Spinal cord (tissue), 10 donors: ENCODE measurements around the gene CENPC. TPM values are rescaled to one million over a fixed set of nuclear protein-coding genes. Genes with fewer than 3 reads are reported as not detected.

Experiments used
- DNase-seq, 6 donors: peaks; one replicate each; pipeline versions ENCODE4 v3.0.0 to v3.0.0-alpha.2; 2013 to 2015; ENCODE audit warnings: low spot score in 6 of 6, low read depth in 4 of 6
- H3K27ac ChIP-seq: one replicate; pipeline ENCODE4 v1.5.1; 2013; ENCODE audit warnings: low read depth, low read length, control low read depth
- H3K27me3 ChIP-seq: one replicate; pipeline ENCODE4 v1.6.1; 2013; ENCODE audit warnings: low read length; ENCODE audit not compliant: control insufficient read depth, insufficient read depth
- H3K36me3 ChIP-seq: one replicate; pipeline ENCODE4 v1.6.1; 2013; ENCODE audit warnings: low read length; ENCODE audit not compliant: control insufficient read depth, insufficient read depth
- H3K4me1 ChIP-seq: one replicate; pipeline ENCODE4 v1.6.1; 2013; ENCODE audit warnings: low read length; ENCODE audit not compliant: control insufficient read depth, insufficient read depth
- H3K4me3 ChIP-seq: one replicate; pipeline ENCODE4 v1.5.1; 2013; ENCODE audit warnings: low read depth, low read length, control low read depth
- H3K9me3 ChIP-seq: one replicate; pipeline ENCODE4 v1.6.1; 2013; ENCODE audit warnings: low read length; ENCODE audit not compliant: control insufficient read depth, insufficient read depth
- WGBS: methylation state at CpG from one replicate; pipeline ENCODE4 v1.1.5; 2013; ENCODE audit warnings: missing lambda C conversion rate; ENCODE audit not compliant: insufficient coverage; 5-methylcytosine and 5-hydroxymethylcytosine counted together
- polyA plus RNA-seq, 2 donors: library from polyadenylated mRNA; unstranded; fragments of 120-200 nt; gene quantifications; one replicate each; pipeline ENCODE4 v1.2.1, GENCODE V29; 2013; ENCODE audit not compliant: insufficient read length in 2 of 2
- total RNA-seq, 2 donors: library from RNA; depleted of rRNA in 1 of 2; stranded (reverse); fragments of 120-200 nt in 1 of 2; fragments of >200 nt in 1 of 2; gene quantifications; one replicate each; pipeline versions ENCODE4 v1.2.3 to v1.2.4, GENCODE V29; 2013 to 2014
- donor health status: healthy.

The CENPC gene
- total and polyA plus RNA-seq, 4 donors = 14.5 to 44.6 (median 25.0) TPM

DNA sequence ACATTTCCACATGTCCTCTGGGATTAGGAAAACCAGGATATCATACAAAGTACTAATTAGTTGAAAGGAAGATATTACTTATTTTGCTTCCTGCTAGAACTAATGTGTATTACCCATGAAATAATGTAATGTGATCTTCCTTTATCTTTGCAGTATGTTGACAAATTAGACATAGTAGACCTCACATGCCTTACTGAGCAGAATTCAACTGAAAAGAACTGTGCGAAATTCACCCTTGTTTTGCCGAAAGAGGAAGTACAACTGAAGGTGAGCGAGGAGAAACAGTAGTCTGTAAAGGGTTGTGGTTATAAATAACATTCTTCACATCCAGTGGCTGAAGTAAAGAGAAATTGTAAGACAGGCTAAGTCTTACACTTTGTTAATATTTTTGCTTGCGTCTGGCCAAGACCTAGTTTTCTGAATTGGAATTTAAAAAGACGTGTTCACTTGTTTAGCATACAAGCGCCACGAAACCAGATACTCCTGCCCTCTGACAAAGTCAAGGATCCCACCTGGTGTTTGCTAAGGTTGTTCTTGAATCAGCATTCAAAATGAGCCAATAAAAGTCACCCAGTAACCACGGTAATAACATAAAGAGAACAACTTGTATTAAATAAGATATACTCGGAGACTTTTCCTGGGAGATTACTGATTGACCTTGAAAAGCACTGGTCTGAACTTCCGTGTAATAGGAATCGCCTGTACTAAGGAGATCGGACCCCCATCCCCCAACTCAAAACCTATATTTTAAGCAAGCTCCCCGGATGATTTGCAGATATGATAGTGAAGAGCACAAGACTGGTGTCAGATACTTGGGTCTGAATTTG is 30.1 kb upstream of the CENPC start:
- no peaks in the 10 kb centered on the region for H3K36me3 ChIP-seq
- H3K4me1 ChIP-seq = no peaks in the 10 kb centered on the region
- no peaks in the 10 kb centered on the region for H3K27me3 ChIP-seq
- no peak overlapping the region for H3K4me3 ChIP-seq
- H3K27ac ChIP-seq = no peak overlapping the region
- no peak for DNase-seq
- no peaks in the 10 kb centered on the region for H3K9me3 ChIP-seq
- WGBS = no CpG with 5 or more reads among the region's 13 CpGs

DNA sequence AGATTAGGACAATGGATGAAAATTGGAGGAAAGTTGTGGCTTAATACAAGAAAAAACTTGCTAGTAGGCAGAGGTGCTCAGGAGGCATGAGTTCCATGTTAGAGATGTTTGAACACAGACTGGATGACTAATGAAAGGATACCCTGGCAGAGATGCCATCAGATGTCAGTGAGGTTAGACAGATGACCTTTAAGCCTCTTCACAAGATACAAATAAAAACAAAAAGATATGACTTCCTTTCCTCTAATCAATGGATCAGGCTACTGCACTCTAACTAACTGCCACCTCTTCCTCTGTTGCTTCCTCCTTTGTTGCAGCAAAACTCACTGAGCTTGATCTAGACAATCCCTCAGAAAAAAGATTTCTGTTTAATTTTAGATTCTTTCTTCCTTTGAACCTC is 27.9 kb upstream of the CENPC start:
- Histone ChIP-seq H3K4me3 (no peak overlapping the region), H3K4me1 (no peaks in the 10 kb centered on the region), H3K36me3 (no peaks in the 10 kb centered on the region), H3K27ac (no peak overlapping the region), H3K27me3 (no peaks in the 10 kb centered on the region), H3K9me3 (no peaks in the 10 kb centered on the region)
- DNase-seq = no peak

DNA sequence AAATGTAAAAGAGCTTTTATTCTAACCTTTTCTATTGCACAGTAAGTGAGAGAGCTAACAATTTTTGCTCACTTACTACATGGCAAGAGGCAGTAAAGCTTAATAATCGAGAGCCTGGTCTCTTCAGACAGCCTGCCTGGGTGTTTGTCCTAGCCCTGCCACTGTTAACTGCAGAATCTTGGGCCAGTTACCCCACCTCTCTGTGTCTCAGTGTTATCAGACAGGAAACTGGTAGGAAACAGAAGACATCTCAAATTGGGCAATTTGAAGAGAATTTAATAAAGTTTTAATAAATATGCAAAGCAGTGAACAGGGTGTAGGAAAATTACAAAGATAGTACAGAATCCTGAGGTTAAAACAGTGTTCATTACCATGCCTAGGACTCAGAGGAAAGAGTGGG is 26.7 kb upstream of the CENPC start:
- Histone ChIP-seq H3K36me3 (no peaks in the 10 kb centered on the region), H3K27me3 (no peaks in the 10 kb centered on the region), H3K27ac (no peak overlapping the region), H3K4me3 (no peak overlapping the region), H3K4me1 (no peaks in the 10 kb centered on the region), H3K9me3 (no peaks in the 10 kb centered on the region)
- DNase-seq = no peak
- 40% methylated on average over 1 of the region's 1 CpG for WGBS

GRCh38 chr4:67570537-67570936 is 25.2 kb upstream of the CENPC start:
- no peaks in the 10 kb centered on the region for H3K4me1 ChIP-seq
- no peak overlapping the region for H3K4me3 ChIP-seq
- 94% methylated on average over 1 of the region's 1 CpG for WGBS
- H3K27me3 ChIP-seq = no peaks in the 10 kb centered on the region
- H3K36me3 ChIP-seq = no peaks in the 10 kb centered on the region
- no peaks in the 10 kb centered on the region for H3K9me3 ChIP-seq
- no peak for DNase-seq
- H3K27ac ChIP-seq = no peak overlapping the region

- no peaks in the 10 kb centered on the region for H3K27me3 ChIP-seq
- H3K9me3 ChIP-seq = no peaks in the 10 kb centered on the region
- no CpG with 5 or more reads among the region's 2 CpGs for WGBS
- no peak overlapping the region for H3K4me3 ChIP-seq
- DNase-seq = no peak
- H3K36me3 ChIP-seq = no peaks in the 10 kb centered on the region
- H3K27ac ChIP-seq = no peak overlapping the region
- no peaks in the 10 kb centered on the region for H3K4me1 ChIP-seq
Measured at GRCh38 chr4:67568820-67569219, 23.5 kb upstream of the CENPC start.

DNA sequence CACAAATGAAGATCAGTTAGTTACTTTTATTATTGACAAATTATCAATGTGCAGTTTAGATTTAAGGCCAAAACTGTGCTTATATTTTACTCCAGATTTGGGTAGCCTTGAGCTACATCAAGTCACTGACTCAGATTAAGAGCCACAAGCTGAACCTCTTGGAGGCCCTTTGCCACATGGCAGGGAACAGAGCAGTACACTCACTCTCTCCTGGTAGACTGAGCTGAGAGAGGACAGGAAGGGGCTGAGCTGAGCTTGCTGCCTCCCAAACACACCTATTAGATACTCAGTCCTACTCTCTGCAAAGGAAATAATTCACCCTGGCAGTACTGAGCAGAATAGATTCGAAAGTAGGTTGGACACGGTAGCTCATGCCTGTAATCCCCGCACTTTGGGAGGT is 21.0 kb upstream of the CENPC start:
- no peaks in the 10 kb centered on the region for H3K4me1 ChIP-seq
- no peak for DNase-seq
- H3K36me3 ChIP-seq = no peaks in the 10 kb centered on the region
- H3K4me3 ChIP-seq = no peak overlapping the region
- H3K9me3 ChIP-seq = no peaks in the 10 kb centered on the region
- no peaks in the 10 kb centered on the region for H3K27me3 ChIP-seq
- WGBS = 93% methylated on average over 3 of the region's 3 CpGs
- no peak overlapping the region for H3K27ac ChIP-seq

DNA sequence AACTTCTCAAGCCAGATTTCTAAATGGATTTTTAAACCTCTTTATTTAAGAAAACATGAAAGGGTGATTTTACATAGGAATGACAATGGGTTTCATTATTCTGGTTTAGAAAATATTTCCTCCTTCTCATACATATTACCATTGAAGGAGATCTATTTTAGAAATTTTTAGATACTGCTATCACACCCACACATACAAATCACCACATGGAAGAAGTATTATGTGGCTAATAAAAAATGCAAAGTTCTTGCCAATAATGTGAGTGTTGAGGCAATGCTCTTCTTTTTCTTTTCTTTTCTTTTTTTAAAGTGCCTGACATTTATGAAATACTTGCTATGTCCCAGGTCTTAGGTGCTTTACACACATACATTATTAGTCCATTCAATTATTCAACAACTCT is 20.0 kb upstream of the CENPC start:
- H3K4me1 ChIP-seq = no peaks in the 10 kb centered on the region

GRCh38 chr4:67558493-67558892 is 13.2 kb upstream of the CENPC start, which contains the start of gene STAP1:
Gene STAP1 (plus strand): TSS chr4:67558727. CDS start chr4:67558810, 83 bp downstream.
- no peaks in the 10 kb centered on the region for H3K9me3 ChIP-seq
- H3K4me1 ChIP-seq = no peaks in the 10 kb centered on the region
- no CpG with 5 or more reads among the region's 4 CpGs for WGBS
- no peak within 1 kb of the TSS for H3K4me3 ChIP-seq
- H3K27ac ChIP-seq = no peak within 1 kb of the TSS
- no peaks in the 10 kb centered on the region for H3K27me3 ChIP-seq
- H3K36me3 ChIP-seq = no peaks in the 10 kb centered on the region
- no peak for DNase-seq

More for the DNA sequence above, 20.0 kb upstream of the CENPC start:
- Histone ChIP-seq H3K27me3 (no peaks in the 10 kb centered on the region), H3K36me3 (no peaks in the 10 kb centered on the region), H3K9me3 (no peaks in the 10 kb centered on the region), H3K27ac (no peak overlapping the region), H3K4me3 (no peak overlapping the region)
- no peak for DNase-seq

DNA sequence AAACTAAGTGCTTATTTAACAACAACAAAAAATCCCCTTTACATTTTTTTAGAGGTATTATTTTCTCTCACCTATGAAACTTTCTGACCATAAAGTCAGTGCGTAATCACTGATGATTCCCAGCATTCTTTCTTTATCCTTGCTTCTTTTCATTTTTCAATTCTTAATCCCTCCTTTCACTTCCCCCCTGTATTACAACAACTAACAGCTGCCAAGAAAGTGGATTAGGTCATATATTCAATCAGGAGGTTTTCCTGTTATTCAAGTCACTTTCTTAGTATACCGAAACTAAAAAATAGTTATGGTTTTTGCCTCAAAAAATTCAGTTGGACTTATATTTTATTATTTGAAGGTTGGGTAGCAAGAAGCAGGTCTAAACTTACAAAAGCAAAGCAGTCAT is 11.1 kb upstream of the CENPC start:
- no peaks in the 10 kb centered on the region for H3K4me1 ChIP-seq
- no peak for DNase-seq
- H3K9me3 ChIP-seq = no peaks in the 10 kb centered on the region
- no CpG with 5 or more reads among the region's 2 CpGs for WGBS
- H3K27ac ChIP-seq = no peak overlapping the region
- H3K4me3 ChIP-seq = no peak overlapping the region
- H3K36me3 ChIP-seq = no peaks in the 10 kb centered on the region
- no peaks in the 10 kb centered on the region for H3K27me3 ChIP-seq

- Histone ChIP-seq H3K27me3 (no peaks in the 10 kb centered on the region), H3K27ac (no peak overlapping the region), H3K36me3 (no peaks in the 10 kb centered on the region), H3K9me3 (no peaks in the 10 kb centered on the region), H3K4me1 (no peaks in the 10 kb centered on the region), H3K4me3 (no peak overlapping the region)
- 83% methylated on average over 2 of the region's 3 CpGs for WGBS
- no peak for DNase-seq
Measured at GRCh38 chr4:67555447-67555846, 10.1 kb upstream of the CENPC start.
